ENCODE measurements around the gene BACE2.

BACE2 gene

DNA sequence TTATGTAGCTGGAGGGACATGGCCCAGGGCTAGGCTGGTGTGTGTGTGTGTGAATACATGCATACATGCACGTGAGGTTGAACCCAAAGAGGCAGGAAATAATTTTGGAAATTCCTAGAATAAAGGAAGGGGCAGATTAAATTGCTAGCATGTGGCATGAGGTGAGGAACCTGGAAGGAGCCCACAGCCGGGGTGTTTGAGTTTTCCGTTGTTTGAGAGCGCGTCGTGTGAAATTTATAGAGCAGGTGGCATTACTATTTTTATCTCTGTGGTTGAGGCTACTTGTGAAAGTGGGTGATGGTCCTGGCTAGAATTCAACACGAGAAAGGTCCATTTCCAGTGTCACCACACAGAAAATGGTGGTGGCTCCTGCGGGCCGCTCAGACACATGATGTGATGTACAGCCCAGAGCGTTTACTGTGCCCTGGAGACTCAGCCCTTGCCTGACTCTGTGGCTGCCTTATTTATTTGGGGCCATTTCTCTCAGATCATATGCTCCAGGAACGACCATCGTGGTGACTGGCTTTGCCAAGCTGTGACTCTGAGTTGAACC is 48.0 kb downstream of the BACE2 start (continued):
- no peak for TF ChIP-seq ZBTB10 (tag by site-specific recombination; IDR thresholded peaks at IDR 0.05)

DNA sequence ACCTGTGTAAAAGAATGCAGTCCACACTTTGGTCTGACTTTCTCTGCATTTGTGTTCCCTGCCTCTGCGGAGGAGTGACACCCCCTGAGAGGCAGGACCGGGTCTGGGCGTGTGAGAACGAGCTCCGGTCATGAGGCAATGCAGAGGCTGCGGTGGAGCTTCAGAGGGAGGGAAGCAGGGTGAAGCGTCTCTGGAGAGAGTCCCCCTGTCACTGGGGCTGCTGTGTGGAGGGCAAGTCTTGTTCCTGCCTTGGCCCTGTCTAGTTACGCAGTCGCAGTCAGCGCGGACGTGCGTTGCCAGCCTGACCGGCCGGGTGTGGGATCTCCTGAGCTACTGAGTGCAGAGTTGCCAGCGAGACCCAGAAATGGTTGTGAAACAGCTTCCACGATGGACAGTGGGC is 48.5 kb downstream of the BACE2 start:
- H3K9me3 ChIP-seq (ENCODE audit: control insufficient read depth, insufficient read depth, low read depth, low read length): no peaks in the 10 kb centered on the region
- no peak overlapping the region for H3K4me3 ChIP-seq (ENCODE audit: low read depth, low read length)
- POLR2A ChIA-PET: no interaction called here
- TF ChIP-seq ZSCAN23 (tag by site-specific recombination; IDR thresholded peaks at IDR 0.05) (no peak), ZBTB10 (tag by site-specific recombination; IDR thresholded peaks at IDR 0.05) (no peak), ZNF311 (tag by site-specific recombination; IDR thresholded peaks at IDR 0.05; ENCODE audit: borderline replicate concordance) (no peak), REST (tag by site-specific recombination; IDR thresholded peaks at IDR 0.05) (no peak), ZNF157 (tag by site-specific recombination; IDR thresholded peaks at IDR 0.05) (no peak), ZNF521 (tag by site-specific recombination; IDR thresholded peaks at IDR 0.05) (no peak), WT1 (tag by site-specific recombination; IDR thresholded peaks at IDR 0.05) (no peak), ZNF837 (tag by site-specific recombination; IDR thresholded peaks at IDR 0.05) (no peak), ZNF658 (tag by site-specific recombination; IDR thresholded peaks at IDR 0.05) (no peak)
- CTCF ChIA-PET: interaction anchor here (1.3 kb wide), 1 partner anchor 94 kb away, joined by 4 read pairs; no protein-coding TSS in a partner anchor
- H3K27ac ChIP-seq (ENCODE audit: extremely low read depth, low read depth, low read length): no peak overlapping the region
- no peaks in the 10 kb centered on the region for H3K36me3 ChIP-seq (ENCODE audit: control insufficient read depth in 2 of 2, insufficient read depth in 1 of 2, low read length in 2 of 2)
- peaks cover 3% of the 10 kb centered on the region; the same call in 1 of the 2 replicates for H3K4me1 ChIP-seq (ENCODE audit: control insufficient read depth, insufficient read depth, low read length)

GRCh38 chr21:41217671-41218385 is 49.9 kb downstream of the BACE2 start:
- Histone ChIP-seq H3K9me3 (ENCODE audit: control insufficient read depth, insufficient read depth, low read depth, low read length) (no peaks in the 10 kb centered on the region), H3K4me1 (ENCODE audit: control insufficient read depth, insufficient read depth, low read length) (peaks cover 3% of the 10 kb centered on the region; the same call in 1 of the 2 replicates), H3K27ac (ENCODE audit: extremely low read depth, low read depth, low read length) (no peak overlapping the region), H3K4me3 (ENCODE audit: low read depth, low read length) (no peak overlapping the region), H3K36me3 (ENCODE audit: control insufficient read depth in 2 of 2, insufficient read depth in 1 of 2, low read length in 2 of 2) (no peaks in the 10 kb centered on the region)
- ChIA-PET CTCF (interaction anchor here (0.7 to 1.3 kb wide), 2 partner anchors 48 to 95 kb away, joined by 3 to 4 read pairs; no protein-coding TSS in a partner anchor), POLR2A (no interaction called here)
- peak; percentile 52; the same call in 1 of the 2 replicates for TF ChIP-seq EGR2 (tag by site-specific recombination; IDR thresholded peaks at IDR 0.05; ENCODE audit: low read depth)
- TF ChIP-seq ZFHX2 (tag by site-specific recombination; conservative IDR thresholded peaks at IDR 0.05): peak; percentile 56
- TF ChIP-seq, protein P1, sequence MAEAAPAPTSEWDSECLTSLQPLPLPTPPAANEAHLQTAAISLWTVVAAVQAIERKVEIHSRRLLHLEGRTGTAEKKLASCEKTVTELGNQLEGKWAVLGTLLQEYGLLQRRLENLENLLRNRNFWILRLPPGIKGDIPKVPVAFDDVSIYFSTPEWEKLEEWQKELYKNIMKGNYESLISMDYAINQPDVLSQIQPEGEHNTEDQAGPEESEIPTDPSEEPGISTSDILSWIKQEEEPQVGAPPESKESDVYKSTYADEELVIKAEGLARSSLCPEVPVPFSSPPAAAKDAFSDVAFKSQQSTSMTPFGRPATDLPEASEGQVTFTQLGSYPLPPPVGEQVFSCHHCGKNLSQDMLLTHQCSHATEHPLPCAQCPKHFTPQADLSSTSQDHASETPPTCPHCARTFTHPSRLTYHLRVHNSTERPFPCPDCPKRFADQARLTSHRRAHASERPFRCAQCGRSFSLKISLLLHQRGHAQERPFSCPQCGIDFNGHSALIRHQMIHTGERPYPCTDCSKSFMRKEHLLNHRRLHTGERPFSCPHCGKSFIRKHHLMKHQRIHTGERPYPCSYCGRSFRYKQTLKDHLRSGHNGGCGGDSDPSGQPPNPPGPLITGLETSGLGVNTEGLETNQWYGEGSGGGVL (tag by site-specific recombination; IDR thresholded peaks at IDR 0.05): no peak
